ENCODE measurements around the gene NAPSA. TPM values are rescaled to one million over a fixed set of nuclear protein-coding genes. Genes with fewer than 3 reads are reported as not detected.

Gene NAPSA
- total and polyA plus RNA-seq, 2 of the 8 experiments (the other 6 are each of a cell fraction or from before 2014, with no cell fraction given) = 0.71 to 0.73 TPM

GRCh38 chr19:50325310-50326100 lies 39.9 kb downstream of the NAPSA start:
- Histone ChIP-seq H2BK20ac (ENCODE audit: low read length) (no peak overlapping the region), H4K20me1 (replicated peaks in 1 of 2; ENCODE audit: control insufficient read depth in 1 of 2, insufficient read depth in 2 of 2, low read length in 2 of 2) (peaks cover 22 to 24% of the 10 kb centered on the region in 2 experiments), H2BK120ac (replicated peaks; ENCODE audit: low read depth, low read length) (no peak overlapping the region), H3K79me1 (ENCODE audit: low read depth, low read length) (peaks cover 6% of the 10 kb centered on the region; the same call in 1 of the 2 replicates), H3K4ac (replicated peaks; ENCODE audit: insufficient read length, low read depth, low read length) (no peak overlapping the region), H3K23me2 (ENCODE audit: low read depth, low read length) (peaks cover 24% of the 10 kb centered on the region; the same call in 1 of the 2 replicates), H3K9ac (replicated peaks in 1 of 4; ENCODE audit: extremely low read depth in 1 of 4, low read depth in 3 of 4, low read length in 3 of 4) (no peak overlapping the region), H3K18ac (ENCODE audit: extremely low read depth, low read length) (peak overlapping the region; percentile 48), H3K4me1 (replicated peaks in 1 of 4; ENCODE audit: control insufficient read depth in 3 of 4, insufficient read depth in 4 of 4, low read length in 3 of 4) (peaks cover 0 to 18% (median 9%) of the 10 kb centered on the region in 4 experiments; a peak in 6 of 7 replicates), H3K4me2 (ENCODE audit: insufficient read depth in 1 of 2, low read depth in 2 of 2, low read length in 2 of 2) (peak overlapping the region; percentile 89 to 91), H3K27ac (ENCODE audit: low read depth, low read length) (peak overlapping the region; percentile 22; the same call in 1 of the 2 replicates), H3K23ac (ENCODE audit: insufficient read length) (no peak overlapping the region), H3K36me3 (ENCODE audit: control insufficient read depth in 2 of 4, insufficient read depth in 4 of 4, low read length in 3 of 4) (peaks cover 3 to 7% (median 5%) of the 10 kb centered on the region in 4 experiments; a peak in 4 of 8 replicates), H2BK12ac (ENCODE audit: low read depth, low read length) (0 out of 2 replicates have a peak overlapping the region, but pooled peaks have one; percentile 0), H3K79me2 (ENCODE audit: control insufficient read depth in 1 of 2, insufficient read depth in 2 of 2, low read length in 2 of 2) (peaks cover 0 to 4% of the 10 kb centered on the region in 2 experiments; a peak in 1 of 4 replicates), H3K56ac (replicated peaks; ENCODE audit: insufficient read length, low read depth, low read length) (no peak overlapping the region), H4K5ac (ENCODE audit: insufficient read length, low read depth, low read length) (peak overlapping the region; percentile 27), H3K14ac (ENCODE audit: insufficient read length) (no peak overlapping the region), H3K4me3 (ENCODE audit: extremely low read depth in 1 of 4, insufficient read depth in 2 of 4, low read depth in 3 of 4, low read length in 4 of 4) (peak overlapping the region; percentile 36 to 68 (median 52)), H2AFZ (ENCODE audit: low read length) (no peak overlapping the region), H3K27me3 (replicated peaks in 1 of 4; ENCODE audit: control insufficient read depth in 3 of 4, extremely low read depth in 1 of 4, insufficient read depth in 3 of 4, low read length in 3 of 4) (peaks cover 5 to 15% (median 12%) of the 10 kb centered on the region in 4 experiments; a peak in 6 of 7 replicates), H2AK5ac (ENCODE audit: low read depth, low read length) (no peak overlapping the region; the same call in 1 of the 2 replicates), H4K8ac (ENCODE audit: extremely low read depth, insufficient read depth, low read length) (no peak overlapping the region), H2BK5ac (ENCODE audit: low read depth, low read length) (peak overlapping the region; percentile 60; the same call in 1 of the 2 replicates), H4K91ac (replicated peaks; ENCODE audit: insufficient read length, low read length) (no peak overlapping the region), H2BK15ac (ENCODE audit: low read length) (no peak overlapping the region), H3K9me3 (ENCODE audit: insufficient read depth in 2 of 2, low read depth in 1 of 2, low read length in 1 of 2) (no peaks in the 10 kb centered on the region)
- 2% methylated on average over 42 of the region's 48 CpGs; no CpG with 5 or more reads in 1 of the 2 experiments for WGBS, 2 experiments (ENCODE audit: extremely low coverage in 1 of 2, insufficient coverage in 1 of 2, insufficient read length in 1 of 2, insufficient replicate concordance in 2 of 2, low coverage in 1 of 2, low lambda C conversion rate in 2 of 2, missing lambda C conversion rate in 1 of 2)
- FAIRE-seq (no peak), DNase-seq (ENCODE audit: low read depth in 1 of 2, low spot score in 2 of 2) (peak; percentile 92 to 97)
- POLR2A ChIA-PET (ENCODE audit: partially characterized antibody) = interaction anchor here (0.6 to 3.9 kb wide), 7 partner anchors 10 to 779 kb away, joined by 3 to 46 read pairs (median 4); no protein-coding TSS in a partner anchor
- CTCF ChIA-PET (ENCODE audit: partially characterized antibody) = interaction anchor here (0.6 to 2.1 kb wide), 3 partner anchors 9 to 11 kb away, joined by 3 to 7 read pairs (median 6); no protein-coding TSS in a partner anchor
- no peak for TF ChIP-seq SRF (IDR thresholded peaks at IDR 0.05; ENCODE audit: low read depth, low read length)
- TF ChIP-seq POLR2A (IDR thresholded peaks at IDR 0.05; ENCODE audit: control extremely low read depth in 1 of 2, low read depth in 2 of 2, low read length in 2 of 2) = peak in 1 of 2 experiments; percentile 51; a peak in 1 of 3 replicates
- TF ChIP-seq ZNF274 (IDR thresholded peaks at IDR 0.05; ENCODE audit: borderline replicate concordance, extremely low read depth, low read length) = no peak
- peak; percentile 24 to 66; a peak in 1 of 4 replicates for TF ChIP-seq HDAC2 (IDR thresholded peaks at IDR 0.05; ENCODE audit: borderline replicate concordance in 1 of 2, low read depth in 2 of 2, low read length in 2 of 2)
- 0 out of 3 replicates have a peak, but pooled peaks of 1 of the 2 experiments have one; percentile 8 for TF ChIP-seq EP300 (IDR thresholded peaks at IDR 0.05; ENCODE audit: borderline replicate concordance in 1 of 2, low read depth in 2 of 2, low read length in 2 of 2)
- TF ChIP-seq NRF1 (IDR thresholded peaks at IDR 0.05; ENCODE audit: low read depth, low read length) = peak; percentile 87
- TF ChIP-seq MAX (IDR thresholded peaks at IDR 0.05) = peak; percentile 42
- peak; percentile 91; the same call in 1 of the 2 replicates for TF ChIP-seq SP4 (IDR thresholded peaks at IDR 0.05; ENCODE audit: low read length)

Measured in H1 (cell line).